Subcutaneous adipose tissue (tissue), 4 donors: ENCODE data around the gene SBK2. TPM values are rescaled to one million over a fixed set of nuclear protein-coding genes. Genes with fewer than 3 reads are reported as not detected.

Source experiments
- total RNA-seq, 4 donors: library from RNA; depleted of rRNA; stranded (reverse); fragments of >200 nt; gene quantifications; one replicate each; pipeline ENCODE4 v1.1.0, GENCODE V29; 2016
- TF ChIP-seq, protein P1 (sequence below): fragments of 450-650 bp; IDR thresholded peaks from one replicate; pipeline ENCODE4 v1.5.1; 2016; ENCODE audit warnings: low read depth, mild to moderate bottlenecking, control low read depth, antibody characterized with exemption, moderate library complexity

Gene SBK2
- total RNA-seq, 4 donors from 2014 or later: not detected

DNA sequence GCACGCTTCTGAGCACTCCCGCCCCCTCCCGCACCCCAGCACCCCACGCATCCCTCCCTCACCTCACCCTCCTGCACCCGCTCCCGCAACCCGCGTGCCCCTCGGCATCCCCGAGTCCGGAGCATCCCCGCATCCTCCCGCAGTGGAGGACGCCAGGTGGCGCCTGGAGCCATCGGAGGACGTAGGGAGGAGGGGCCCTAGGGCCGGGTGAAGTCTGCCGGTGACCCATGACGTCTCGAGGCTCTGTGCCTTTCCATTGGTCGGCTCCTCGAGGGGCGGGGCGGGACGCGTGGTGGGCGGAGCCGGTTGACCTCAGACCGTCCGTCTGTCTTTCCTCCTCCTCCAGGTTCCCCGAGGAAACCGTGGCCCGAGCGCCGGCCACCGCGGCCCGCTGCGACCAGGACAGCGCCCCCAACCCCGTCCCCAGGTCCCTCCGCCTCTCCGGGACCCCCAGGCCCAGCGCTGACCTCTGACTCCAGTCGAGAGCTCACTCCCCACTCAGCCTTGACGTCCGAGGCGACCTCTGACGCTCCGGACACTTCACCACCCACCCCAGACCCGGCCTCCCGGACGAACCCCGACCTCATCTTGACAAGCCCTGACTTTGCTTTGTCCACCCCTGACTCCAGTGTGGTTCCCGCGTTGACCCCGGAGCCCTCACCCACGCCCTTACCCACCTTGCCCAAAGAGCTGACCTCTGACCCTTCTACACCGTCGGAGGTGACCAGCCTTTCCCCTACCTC is 19.9 kb downstream of the SBK2 start:
- TF ChIP-seq, protein P1, sequence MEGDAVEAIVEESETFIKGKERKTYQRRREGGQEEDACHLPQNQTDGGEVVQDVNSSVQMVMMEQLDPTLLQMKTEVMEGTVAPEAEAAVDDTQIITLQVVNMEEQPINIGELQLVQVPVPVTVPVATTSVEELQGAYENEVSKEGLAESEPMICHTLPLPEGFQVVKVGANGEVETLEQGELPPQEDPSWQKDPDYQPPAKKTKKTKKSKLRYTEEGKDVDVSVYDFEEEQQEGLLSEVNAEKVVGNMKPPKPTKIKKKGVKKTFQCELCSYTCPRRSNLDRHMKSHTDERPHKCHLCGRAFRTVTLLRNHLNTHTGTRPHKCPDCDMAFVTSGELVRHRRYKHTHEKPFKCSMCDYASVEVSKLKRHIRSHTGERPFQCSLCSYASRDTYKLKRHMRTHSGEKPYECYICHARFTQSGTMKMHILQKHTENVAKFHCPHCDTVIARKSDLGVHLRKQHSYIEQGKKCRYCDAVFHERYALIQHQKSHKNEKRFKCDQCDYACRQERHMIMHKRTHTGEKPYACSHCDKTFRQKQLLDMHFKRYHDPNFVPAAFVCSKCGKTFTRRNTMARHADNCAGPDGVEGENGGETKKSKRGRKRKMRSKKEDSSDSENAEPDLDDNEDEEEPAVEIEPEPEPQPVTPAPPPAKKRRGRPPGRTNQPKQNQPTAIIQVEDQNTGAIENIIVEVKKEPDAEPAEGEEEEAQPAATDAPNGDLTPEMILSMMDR: no peak

DNA sequence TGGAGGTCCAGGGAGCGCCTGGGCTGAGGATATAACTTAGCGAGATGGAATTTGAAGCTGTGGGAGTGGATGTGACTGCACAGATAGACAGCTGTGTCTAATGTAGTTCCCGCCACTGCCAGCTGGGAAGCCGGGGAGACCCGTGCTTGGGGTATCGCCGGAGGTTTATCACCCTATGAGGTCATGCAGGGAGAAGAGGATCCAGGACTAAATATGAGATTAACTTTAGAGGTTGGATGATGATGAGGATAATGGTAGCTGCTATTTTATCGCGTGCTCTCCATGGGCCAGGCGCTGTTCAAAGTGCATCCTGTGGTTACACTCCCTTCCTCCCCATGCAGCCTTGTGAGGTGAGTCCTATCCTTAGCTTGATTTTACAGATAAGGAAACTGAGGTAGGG is 28.8 kb downstream of the SBK2 start:
- TF ChIP-seq, protein P1: no peak

DNA sequence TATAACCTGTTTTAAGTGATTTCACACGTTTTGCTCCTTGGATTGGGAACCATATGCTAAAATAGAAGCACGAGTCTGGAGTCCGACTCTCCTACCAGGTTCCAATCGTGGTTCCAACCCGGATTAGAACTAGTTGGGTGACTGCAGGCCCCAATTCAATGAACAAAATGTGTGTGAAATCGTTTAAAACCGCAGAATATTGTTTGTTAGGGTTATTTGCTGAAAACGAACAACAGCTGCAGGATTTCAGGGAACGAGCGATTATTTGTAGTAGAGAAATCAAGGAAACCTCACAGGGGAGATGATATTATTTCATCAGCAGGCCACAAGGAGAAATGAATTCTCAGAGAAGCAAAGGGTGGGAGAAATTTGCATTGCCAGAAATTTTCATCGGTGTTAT is 32.0 kb downstream of the SBK2 start:
- TF ChIP-seq, protein P1: no peak

DNA sequence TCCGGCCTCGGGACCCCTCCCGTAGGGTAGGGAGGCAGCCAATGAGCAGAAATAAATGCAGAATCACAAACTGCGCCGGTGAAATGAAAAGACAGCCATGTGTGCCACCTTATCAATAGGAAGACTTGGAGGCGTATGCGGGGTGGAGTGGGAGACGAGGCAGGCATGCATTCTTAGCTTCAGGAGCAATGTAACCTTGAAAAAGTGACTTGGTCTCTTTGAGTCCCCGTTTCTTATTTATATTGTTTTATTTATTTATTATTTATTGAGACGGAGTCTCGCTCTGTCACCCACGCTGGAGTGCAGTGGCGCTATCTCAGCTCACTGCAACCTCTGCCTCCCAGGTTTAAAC is 32.7 kb downstream of the SBK2 start:
- TF ChIP-seq, protein P1: no peak

DNA sequence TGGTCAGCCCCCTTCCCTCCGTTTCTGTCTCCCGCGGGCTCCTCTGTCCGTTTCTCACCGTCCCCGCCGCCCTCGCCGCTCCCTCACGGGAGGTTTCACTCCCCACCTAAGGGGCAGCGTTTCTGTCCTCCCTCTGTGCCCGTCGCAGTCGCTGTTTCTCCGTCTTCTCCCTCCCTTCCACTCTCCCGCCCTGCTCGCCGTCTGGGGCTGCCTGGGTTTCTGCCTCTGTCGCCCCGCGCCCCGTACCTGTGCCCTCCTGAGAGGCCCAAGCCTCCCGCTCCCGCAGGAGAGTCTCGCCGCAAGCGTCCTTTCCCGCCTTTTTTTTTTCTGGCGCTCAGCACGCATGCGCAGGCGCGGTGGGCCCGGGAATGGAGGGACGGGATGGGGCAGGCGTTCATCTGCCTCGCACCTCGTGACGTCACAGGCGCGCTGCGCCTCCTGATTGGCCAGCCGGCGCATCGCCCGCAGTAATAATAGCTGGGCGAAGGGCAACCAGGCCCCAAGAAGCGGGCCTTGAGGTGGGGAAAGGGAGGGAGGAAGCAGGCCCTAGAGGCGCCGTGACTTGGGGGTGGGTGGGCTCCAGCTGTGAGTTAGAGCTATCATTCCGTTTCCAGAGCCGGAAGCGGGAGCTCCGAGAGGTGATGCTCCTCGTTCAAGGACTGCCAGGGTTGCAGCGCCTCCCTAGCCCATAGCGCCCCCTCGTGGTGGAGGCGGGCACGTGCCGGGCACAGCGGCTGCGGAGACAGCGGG is 33.3 kb downstream of the SBK2 start:
- TF ChIP-seq, protein P1: no peak

DNA sequence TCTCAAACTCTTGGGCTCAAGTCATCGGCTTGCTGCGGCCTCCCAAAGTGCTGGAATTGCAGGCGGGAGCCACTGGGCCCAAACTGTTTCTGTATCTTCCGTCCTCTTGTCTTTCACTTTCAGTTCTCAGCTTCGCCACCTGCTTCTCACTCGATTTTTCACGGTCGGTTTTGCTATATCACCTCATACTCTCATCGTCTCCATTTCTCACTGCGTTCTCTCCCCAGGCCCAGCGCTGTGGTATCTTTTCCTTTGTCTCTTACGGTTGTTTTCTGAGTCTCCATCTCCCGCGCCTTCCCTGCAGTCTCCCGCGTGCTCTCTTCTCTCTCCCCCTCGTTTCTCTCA is 33.8 kb downstream of the SBK2 start:
- TF ChIP-seq, protein P1: no peak

DNA sequence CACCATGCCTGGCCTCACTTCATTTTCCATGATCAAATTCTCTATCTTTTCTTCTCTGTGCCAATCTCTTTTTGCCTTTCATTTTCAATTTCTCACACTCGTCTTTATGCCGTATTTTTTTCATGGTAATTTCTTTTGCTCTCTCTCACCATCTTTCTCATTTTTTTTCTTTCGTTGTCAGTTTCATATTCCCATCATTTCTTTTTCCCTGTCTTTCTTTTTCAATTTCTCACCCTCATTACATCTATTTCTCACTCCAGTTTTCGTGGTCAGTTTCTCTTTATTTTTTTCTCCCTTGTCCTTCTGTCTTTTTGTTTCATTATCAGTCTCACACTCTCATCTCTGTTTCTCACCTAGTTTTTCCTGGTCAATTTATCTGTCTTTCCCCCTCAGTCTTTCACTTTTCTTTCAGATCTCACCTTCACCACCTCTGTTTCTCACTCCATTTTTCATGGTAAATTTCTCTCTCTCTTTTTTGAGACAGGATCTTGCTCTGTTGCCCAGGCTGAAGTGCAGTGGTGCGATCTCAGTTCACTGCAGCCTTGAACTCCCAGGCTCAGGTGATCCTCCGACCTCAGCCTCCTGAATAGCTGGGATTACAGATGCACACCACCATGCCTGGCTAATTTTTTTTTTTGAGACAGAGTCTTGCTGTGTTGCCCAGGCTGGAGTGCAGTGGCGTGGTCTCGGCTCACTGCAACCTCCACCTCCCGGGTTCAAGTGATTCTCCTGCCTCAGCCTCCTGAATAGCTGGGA is 34.6 kb downstream of the SBK2 start:
- TF ChIP-seq, protein P1: no peak
